Prostate gland (tissue), 2 donors: ENCODE measurements around the gene MAP1LC3B2.

Experiments used
- CTCF ChIP-seq, 4 experiments: fragments of 200-600 bp in 2 of 4; fragments of 450-650 bp in 2 of 4; sonication (generic) in 2 of 4; IDR thresholded peaks; 1 replicate in 3 of 4; 2 replicates in 1 of 4; pipeline ENCODE4 v1.5.1; 2016 to 2019; ENCODE audit warnings: antibody characterized with exemption in 4 of 4, mild to moderate bottlenecking in 2 of 4, moderate library complexity in 2 of 4
- POLR2A ChIP-seq: fragments of 450-650 bp; IDR thresholded peaks from one replicate; pipeline ENCODE4 v1.6.1; 2016; ENCODE audit warnings: antibody characterized with exemption, mild to moderate bottlenecking

GRCh38 chr12:116624516-116624915, 65.3 kb downstream of the MAP1LC3B2 start:
- TF ChIP-seq POLR2A (no peak), CTCF (IDR thresholded peaks at IDR 0.05) (no peak)
